Adipocyte (in vitro differentiated cells): ENCODE measurements around the gene ZNF543.
A peak's percentile ranks its signal among the peaks of the same experiment; 100 is the strongest.

Experiments used
- DNase-seq: peaks from one replicate; pipeline ENCODE4 v3.0.0-alpha.2; 2015; ENCODE audit warnings: low read depth
- H3K27me3 ChIP-seq: replicated peaks from 2 replicates; pipeline ENCODE4 v1.7.0; 2013; ENCODE audit warnings: mild to moderate bottlenecking, low read length, moderate library complexity; ENCODE audit not compliant: control insufficient read depth, insufficient read depth
- H3K36me3 ChIP-seq: 2 replicates; pipeline ENCODE4 v1.7.0; 2013; ENCODE audit warnings: low read length, mild to moderate bottlenecking, moderate library complexity; ENCODE audit not compliant: control insufficient read depth, insufficient read depth, severe bottlenecking
- H3K4me1 ChIP-seq: 2 replicates; pipeline ENCODE4 v1.7.0; 2013; ENCODE audit warnings: mild to moderate bottlenecking, low read length, moderate library complexity; ENCODE audit not compliant: control insufficient read depth, insufficient read depth
- H3K4me3 ChIP-seq: 2 replicates; pipeline ENCODE4 v1.7.0; 2013; ENCODE audit warnings: mild to moderate bottlenecking, low read length, moderate library complexity
- H3K9ac ChIP-seq: 2 replicates; pipeline ENCODE4 v1.7.0; 2013; ENCODE audit warnings: mild to moderate bottlenecking, low read length, moderate library complexity
- H3K9me3 ChIP-seq: 2 replicates; pipeline ENCODE4 v1.7.0; 2013; ENCODE audit warnings: mild to moderate bottlenecking, low read length, moderate library complexity; ENCODE audit not compliant: control insufficient read depth

ZNF543 gene

GRCh38 chr19:57290970-57291369 lies 29.3 kb upstream of the ZNF543 start:
- Histone ChIP-seq H3K9me3 (peaks cover 10% of the 10 kb centered on the region), H3K4me3 (no peak overlapping the region), H3K36me3 (peaks cover 94% of the 10 kb centered on the region), H3K4me1 (no peaks in the 10 kb centered on the region), H3K9ac (no peak overlapping the region), H3K27me3 (no peaks in the 10 kb centered on the region)
- no peak for DNase-seq

GRCh38 chr19:57292547-57292946 lies 27.7 kb upstream of the ZNF543 start:
- no peak for DNase-seq
- peaks cover 10% of the 10 kb centered on the region for H3K9me3 ChIP-seq
- no peak overlapping the region for H3K4me3 ChIP-seq
- peaks cover 90% of the 10 kb centered on the region for H3K36me3 ChIP-seq
- no peaks in the 10 kb centered on the region for H3K4me1 ChIP-seq
- no peak overlapping the region for H3K9ac ChIP-seq
- no peaks in the 10 kb centered on the region for H3K27me3 ChIP-seq

DNA sequence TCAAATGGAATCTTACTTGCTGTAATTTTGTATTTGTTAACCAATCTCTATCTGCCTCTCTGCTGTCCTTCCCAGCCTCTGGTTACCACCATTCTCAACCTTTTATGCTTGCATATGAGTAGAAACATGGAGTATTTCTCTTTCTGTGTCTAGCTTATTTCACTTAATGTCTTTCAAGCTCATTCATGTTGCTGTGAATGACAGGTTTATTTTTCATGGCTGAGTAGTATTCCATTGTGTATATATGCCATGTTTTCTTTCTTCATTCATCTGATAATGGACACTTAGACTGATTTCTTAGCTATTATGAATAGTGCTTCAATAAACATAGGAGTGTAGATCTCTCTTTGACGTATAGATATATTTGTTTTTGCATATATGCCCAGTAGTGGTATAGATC lies 26.6 kb upstream of the ZNF543 start:
- Histone ChIP-seq H3K36me3 (peaks cover 85% of the 10 kb centered on the region), H3K4me1 (no peaks in the 10 kb centered on the region), H3K9me3 (peaks cover 10% of the 10 kb centered on the region), H3K9ac (no peak overlapping the region), H3K27me3 (no peaks in the 10 kb centered on the region), H3K4me3 (no peak overlapping the region)
- DNase-seq: no peak

DNA sequence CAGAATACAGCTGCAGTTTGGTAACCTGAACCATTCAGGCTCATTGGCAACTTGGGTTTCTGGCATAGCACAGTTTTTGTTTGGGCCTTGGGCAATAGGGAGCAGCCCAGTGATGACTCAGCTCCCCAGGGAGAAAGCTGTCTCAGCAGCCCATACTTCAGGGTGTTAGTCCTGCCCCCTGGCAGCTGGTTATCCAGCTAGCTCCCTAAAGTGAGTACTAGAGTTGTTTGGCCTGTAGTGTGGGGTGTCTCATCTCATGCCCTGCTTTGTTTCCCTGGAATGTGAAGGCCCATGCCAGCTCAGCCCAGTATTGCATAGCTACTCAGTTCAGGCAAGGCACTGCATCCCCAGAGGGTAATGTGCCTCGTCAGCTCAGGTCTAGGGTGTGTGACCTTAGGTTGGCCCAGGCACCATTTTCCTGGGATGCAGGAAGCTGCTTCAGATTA lies 18.2 kb upstream of the ZNF543 start:
- no peak overlapping the region for H3K9ac ChIP-seq
- H3K27me3 ChIP-seq: no peaks in the 10 kb centered on the region
- peaks cover 35% of the 10 kb centered on the region for H3K36me3 ChIP-seq
- DNase-seq: peak; percentile 93
- H3K9me3 ChIP-seq: no peaks in the 10 kb centered on the region
- H3K4me1 ChIP-seq: peaks cover 24% of the 10 kb centered on the region
- peak overlapping the region; percentile 31 for H3K4me3 ChIP-seq

GRCh38 chr19:57302727-57303401 lies 17.4 kb upstream of the ZNF543 start:
- Histone ChIP-seq H3K36me3 (peaks cover 28% of the 10 kb centered on the region), H3K27me3 (no peaks in the 10 kb centered on the region), H3K4me3 (no peak overlapping the region), H3K4me1 (peaks cover 24% of the 10 kb centered on the region), H3K9ac (no peak overlapping the region), H3K9me3 (no peaks in the 10 kb centered on the region)
- no peak for DNase-seq

DNA sequence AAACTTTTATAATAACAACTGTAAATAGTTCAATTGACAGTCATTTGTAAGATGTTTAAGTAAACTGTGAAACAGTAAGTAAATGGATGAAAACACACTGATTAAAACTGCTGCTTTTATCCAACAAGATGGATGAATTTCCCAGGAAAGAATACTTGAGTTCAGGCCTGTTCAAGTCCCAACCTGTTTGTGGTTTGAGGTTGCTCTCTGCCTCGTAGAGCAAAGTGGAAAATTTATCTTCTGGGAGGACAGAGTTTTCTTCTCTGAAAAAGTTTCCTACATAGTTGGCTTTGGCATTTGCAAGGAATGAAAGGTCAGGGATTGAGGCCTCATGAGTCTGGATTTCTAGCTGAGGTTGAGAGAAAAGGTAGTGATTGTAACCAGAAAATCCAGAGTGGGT lies 15.2 kb upstream of the ZNF543 start:
- H3K4me1 ChIP-seq: peaks cover 24% of the 10 kb centered on the region
- H3K9me3 ChIP-seq: no peaks in the 10 kb centered on the region
- peaks cover 18% of the 10 kb centered on the region for H3K36me3 ChIP-seq
- H3K9ac ChIP-seq: no peak overlapping the region
- H3K4me3 ChIP-seq: no peak overlapping the region
- no peaks in the 10 kb centered on the region for H3K27me3 ChIP-seq
- peak; percentile 10 for DNase-seq

- Histone ChIP-seq H3K9ac (no peak overlapping the region), H3K4me3 (no peak overlapping the region), H3K36me3 (peaks cover 3% of the 10 kb centered on the region), H3K9me3 (no peaks in the 10 kb centered on the region), H3K27me3 (no peaks in the 10 kb centered on the region), H3K4me1 (no peaks in the 10 kb centered on the region)
- no peak for DNase-seq
These were observed 11.8 kb upstream of the ZNF543 start for GRCh38 chr19:57308514-57308913.

- Histone ChIP-seq H3K4me1 (no peaks in the 10 kb centered on the region), H3K27me3 (no peaks in the 10 kb centered on the region), H3K4me3 (no peak overlapping the region), H3K36me3 (no peaks in the 10 kb centered on the region), H3K9me3 (no peaks in the 10 kb centered on the region), H3K9ac (no peak overlapping the region)
- DNase-seq: no peak
These were observed 9.5 kb upstream of the ZNF543 start for GRCh38 chr19:57310792-57311191.

- no peaks in the 10 kb centered on the region for H3K9me3 ChIP-seq
- no peak overlapping the region for H3K9ac ChIP-seq
- H3K36me3 ChIP-seq: no peaks in the 10 kb centered on the region
- H3K4me3 ChIP-seq: no peak overlapping the region
- DNase-seq: no peak
- H3K4me1 ChIP-seq: no peaks in the 10 kb centered on the region
- H3K27me3 ChIP-seq: no peaks in the 10 kb centered on the region
These were observed 6.1 kb upstream of the ZNF543 start for GRCh38 chr19:57314146-57314545.

DNA sequence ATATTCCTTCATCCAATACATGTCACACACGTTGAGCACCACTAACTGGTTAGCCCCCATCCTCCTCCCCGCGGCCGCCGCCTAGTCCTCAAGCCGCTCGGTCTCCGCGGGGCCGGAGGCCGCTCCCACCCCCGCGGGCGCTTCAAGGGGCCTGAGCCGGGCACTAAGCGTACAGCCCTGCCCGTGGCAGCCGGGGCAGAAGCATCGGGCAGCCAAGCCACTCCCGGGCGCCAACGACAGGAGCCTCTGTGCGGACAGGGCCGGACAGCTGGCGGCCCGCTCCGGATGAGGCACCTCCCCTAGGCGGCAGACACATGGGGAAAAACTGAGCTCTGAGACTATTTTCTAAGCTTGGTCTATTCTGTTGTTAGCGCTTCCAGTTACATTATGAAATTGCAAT lies 2.8 kb upstream of the ZNF543 start:
- peak overlapping the region; percentile 69 for H3K9ac ChIP-seq
- H3K36me3 ChIP-seq: no peaks in the 10 kb centered on the region
- H3K9me3 ChIP-seq: no peaks in the 10 kb centered on the region
- H3K4me1 ChIP-seq: peaks cover 19% of the 10 kb centered on the region
- no peaks in the 10 kb centered on the region for H3K27me3 ChIP-seq
- H3K4me3 ChIP-seq: peak overlapping the region; percentile 60
- peak; percentile 26 for DNase-seq

DNA sequence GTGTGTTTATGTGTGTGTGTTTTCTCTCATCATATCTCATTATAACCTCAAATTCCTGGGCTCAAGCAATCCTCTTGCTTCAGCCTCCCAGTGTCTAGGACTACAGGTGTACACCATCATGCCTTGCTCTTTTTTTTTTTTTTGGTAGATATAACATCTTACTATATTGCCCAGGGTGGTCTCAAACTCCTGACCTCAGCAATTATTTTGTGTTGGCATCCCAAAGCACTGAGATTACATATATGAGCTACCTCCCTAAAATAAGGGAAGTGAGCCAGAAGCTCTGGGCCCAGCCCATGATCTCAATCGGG lies 448 bp upstream of the ZNF543 start:
- Histone ChIP-seq H3K9me3 (no peaks in the 10 kb centered on the region), H3K27me3 (no peaks in the 10 kb centered on the region), H3K36me3 (peaks cover 15% of the 10 kb centered on the region), H3K4me3 (peak overlapping the region; percentile 98), H3K4me1 (peaks cover 19% of the 10 kb centered on the region), H3K9ac (peak overlapping the region; percentile 97)
- no peak for DNase-seq

GRCh38 chr19:57321116-57321515 lies 844 bp downstream of the ZNF543 start:
- peak; percentile 12 for DNase-seq
- Histone ChIP-seq H3K4me1 (peaks cover 19% of the 10 kb centered on the region), H3K9ac (peak overlapping the region; percentile 97), H3K4me3 (peak overlapping the region; percentile 98), H3K9me3 (no peaks in the 10 kb centered on the region), H3K27me3 (no peaks in the 10 kb centered on the region), H3K36me3 (peaks cover 28% of the 10 kb centered on the region)
